Kidney (tissue), 14 donors: ENCODE data around the gene INPP5F. TPM values are rescaled to one million over a fixed set of nuclear protein-coding genes. Genes with fewer than 3 reads are reported as not detected.

ENCODE experiments used
- DNase-seq, 5 donors: peaks; one replicate each; pipeline ENCODE4 v3.0.0-alpha.2; 2013 to 2020
- FAIRE-seq: peaks from 2 replicates; lab custom pipeline; 2012; peaks lifted over from hg19 to GRCh38; lab: Jason Lieb, UNC
- H3K27ac ChIP-seq, 2 donors: one replicate each; pipeline ENCODE4 v1.7.0; 2013; ENCODE audit warnings: low read depth in 2 of 2, low read length in 2 of 2, inconsistent platforms in 1 of 2
- H3K27me3 ChIP-seq: one replicate; pipeline ENCODE4 v1.7.1; 2013; ENCODE audit warnings: low read length, inconsistent platforms; ENCODE audit not compliant: control insufficient read depth, insufficient read depth
- H3K36me3 ChIP-seq, 3 donors: one replicate each; pipeline versions ENCODE4 v1.7.0 to v1.7.1; 2013; ENCODE audit warnings: low read length in 3 of 3, control low read depth in 1 of 3, inconsistent platforms in 1 of 3; ENCODE audit not compliant: insufficient read depth in 3 of 3, control insufficient read depth in 2 of 3
- H3K4me1 ChIP-seq, 3 donors: one replicate each; pipeline versions ENCODE4 v1.7.0 to v1.7.1; 2013; ENCODE audit warnings: low read length in 3 of 3, inconsistent platforms in 1 of 3, low read depth in 1 of 3; ENCODE audit not compliant: control insufficient read depth in 2 of 3, insufficient read depth in 2 of 3
- H3K4me3 ChIP-seq, 3 donors: one replicate each; pipeline versions ENCODE4 v1.7.0 to v1.8.1; 2013; ENCODE audit warnings: low read length in 3 of 3, control low read depth in 1 of 3, inconsistent platforms in 1 of 3
- H3K9ac ChIP-seq, 3 donors: one replicate each; pipeline versions ENCODE4 v1.7.0 to v1.7.1; 2013; ENCODE audit warnings: low read length in 3 of 3, control low read depth in 1 of 3, inconsistent platforms in 1 of 3
- H3K9me3 ChIP-seq, 3 donors: one replicate each; pipeline versions ENCODE4 v1.7.0 to v1.7.1; 2013; ENCODE audit warnings: low read length in 3 of 3, control low read depth in 1 of 3, inconsistent platforms in 1 of 3; ENCODE audit not compliant: control insufficient read depth in 2 of 3, insufficient read depth in 1 of 3
- CTCF ChIP-seq: IDR thresholded peaks from 3 replicates; pipeline ENCODE4 v1.5.1; 2012; ENCODE audit warnings: mild to moderate bottlenecking, moderate library complexity, borderline replicate concordance; ENCODE audit not compliant: insufficient read depth; ENCODE audit errors: extremely low read depth
- intact Hi-C: fragments of 100-400 bp; cut with DNase I; formaldehyde crosslinking; loops from one replicate; pipeline ENCODE4 v1.11.1; 2022
- polyA plus RNA-seq: library from polyadenylated mRNA; stranded (reverse); fragments of 350-450 nt; fragmentation: Illumina TruSeq; extraction: RNeasy Lipid Tissue Mini Kit (QIAGEN cat#74804); gene quantifications from one replicate; pipeline ENCODE4 v1.2.3, GENCODE V29; 2014; ENCODE audit warnings: low read depth, low replicate concordance; ENCODE audit not compliant: insufficient read depth
- total RNA-seq: library from RNA; stranded (reverse); fragmentation: NEBNext Ultra II Directional; extraction: Animal tissue kit (Norgen Biotek cat#: 25700); gene quantifications from one replicate; pipeline ENCODE4 v1.2.1, GENCODE V29; 2021
- donor health status: control.
- donor health status: control.
- donor health status: control.
- donor health status: control.
- donor health status: control.
- donor health status: DM: yes; HTN: yes; CAD: no.
- donor health status: Normal renal cell carcinoma (clear cell type).

Gene INPP5F
- total and polyA plus RNA-seq, 2 donors from 2014 or later, result 16.4 to 17.5 TPM

- no peak overlapping the region for H3K4me3 ChIP-seq
- intact Hi-C loops, result no loop called here
- FAIRE-seq, result no peak
- H3K27ac ChIP-seq, result no peak overlapping the region
- TF ChIP-seq CTCF, result no peak
- H3K9ac ChIP-seq, result no peak overlapping the region
- DNase-seq, result no peak
- no peaks in the 10 kb centered on the region for H3K27me3 ChIP-seq
- no peaks in the 10 kb centered on the region for H3K4me1 ChIP-seq
- H3K9me3 ChIP-seq, result no peaks in the 10 kb centered on the region
- no peaks in the 10 kb centered on the region for H3K36me3 ChIP-seq
These were observed 24.0 kb upstream of the INPP5F start for GRCh38 chr10:119701861-119702260.

- intact Hi-C loops, result no loop called here
- FAIRE-seq, result no peak
These were observed 23.3 kb upstream of the INPP5F start for GRCh38 chr10:119702583-119702982.

GRCh38 chr10:119703903-119704508 is 21.8 kb upstream of the INPP5F start:
- TF ChIP-seq CTCF, result no peak
- H3K27me3 ChIP-seq, result no peaks in the 10 kb centered on the region
- DNase-seq (no peak), FAIRE-seq (no peak)
- no peaks in the 10 kb centered on the region for H3K36me3 ChIP-seq
- no peaks in the 10 kb centered on the region for H3K9me3 ChIP-seq
- no peak overlapping the region for H3K4me3 ChIP-seq
- intact Hi-C loops, result no loop called here
- H3K4me1 ChIP-seq, result no peaks in the 10 kb centered on the region
- H3K9ac ChIP-seq, result no peak overlapping the region
- H3K27ac ChIP-seq, result no peak overlapping the region

More at GRCh38 chr10:119702583-119702982, 23.3 kb upstream of the INPP5F start:
- no peak for TF ChIP-seq CTCF
- no peak overlapping the region for H3K9ac ChIP-seq
- no peak overlapping the region for H3K4me3 ChIP-seq
- no peak for DNase-seq
- no peaks in the 10 kb centered on the region for H3K4me1 ChIP-seq
- no peaks in the 10 kb centered on the region for H3K36me3 ChIP-seq
- no peak overlapping the region for H3K27ac ChIP-seq
- no peaks in the 10 kb centered on the region for H3K27me3 ChIP-seq
- no peaks in the 10 kb centered on the region for H3K9me3 ChIP-seq

- intact Hi-C loops, result no loop called here
- FAIRE-seq, result no peak
- no peak for TF ChIP-seq CTCF
- no peak overlapping the region for H3K9ac ChIP-seq
- H3K36me3 ChIP-seq, result no peaks in the 10 kb centered on the region
- no peaks in the 10 kb centered on the region for H3K9me3 ChIP-seq
- no peak overlapping the region for H3K4me3 ChIP-seq
- no peak for DNase-seq
- H3K4me1 ChIP-seq, result no peaks in the 10 kb centered on the region
- H3K27me3 ChIP-seq, result no peaks in the 10 kb centered on the region
- H3K27ac ChIP-seq, result no peak overlapping the region
These were observed 20.4 kb upstream of the INPP5F start for GRCh38 chr10:119705434-119705831.
